GM21390 (cell line): Measurements from ENCODE around the gene KCTD18.

Experiments
- ATAC-seq: cut with Tn5 transposase; IDR thresholded peaks from one replicate; pipeline ENCODE4 v1.9.1; 2021; ENCODE audit not compliant: unreplicated experiment

KCTD18 gene

GRCh38 chr2:200509612-200510433 lies at the start of gene KCTD18:
KCTD18 (minus strand) TSS chr2:200510068; CDS start chr2:200507016, 3,052 bp downstream.
- ATAC-seq: peak; percentile 99

GRCh38 chr2:200540793-200541192 lies 30.9 kb upstream of the KCTD18 start:
- ATAC-seq: no peak

- ATAC-seq: no peak
Observed at GRCh38 chr2:200538139-200538538, 28.3 kb upstream of the KCTD18 start.

GRCh38 chr2:200534572-200534971 lies 24.7 kb upstream of the KCTD18 start:
- ATAC-seq: no peak

- no peak for ATAC-seq
Observed at GRCh38 chr2:200533754-200534153, 23.9 kb upstream of the KCTD18 start.

- no peak for ATAC-seq
Observed at GRCh38 chr2:200528228-200528627, 18.4 kb upstream of the KCTD18 start.

- peak; percentile 100 for ATAC-seq
Observed at GRCh38 chr2:200525882-200526651, 16.2 kb upstream of the KCTD18 start, which contains the start of gene SGO2. SGO2 (plus strand) TSS chr2:200526207; CDS start chr2:200532976, 6,769 bp downstream.

- ATAC-seq: no peak
Observed at GRCh38 chr2:200525551-200525881, 15.6 kb upstream of the KCTD18 start.

GRCh38 chr2:200525066-200525465 lies 15.2 kb upstream of the KCTD18 start:
- no peak for ATAC-seq

GRCh38 chr2:200523604-200524003 lies 13.7 kb upstream of the KCTD18 start:
- ATAC-seq: no peak

GRCh38 chr2:200523158-200523557 lies 13.3 kb upstream of the KCTD18 start:
- no peak for ATAC-seq

GRCh38 chr2:200515155-200515554 lies 5.3 kb upstream of the KCTD18 start:
- ATAC-seq: no peak

GRCh38 chr2:200509235-200509611 lies 645 bp downstream of the KCTD18 start:
- peak; percentile 8 for ATAC-seq

GRCh38 chr2:200507179-200507578 lies 2.7 kb downstream of the KCTD18 start:
- no peak for ATAC-seq

- ATAC-seq: no peak
Observed at GRCh38 chr2:200506679-200507078, 3.2 kb downstream of the KCTD18 start.

- no peak for ATAC-seq
Observed at GRCh38 chr2:200502196-200502595, 7.7 kb downstream of the KCTD18 start.

GRCh38 chr2:200498402-200499162 lies 11.3 kb downstream of the KCTD18 start:
- no peak for ATAC-seq

- no peak for ATAC-seq
Observed at GRCh38 chr2:200496696-200497095, 13.2 kb downstream of the KCTD18 start.

- ATAC-seq: no peak
Observed at GRCh38 chr2:200494048-200494447, 15.8 kb downstream of the KCTD18 start.

GRCh38 chr2:200492656-200493055 lies 17.2 kb downstream of the KCTD18 start:
- ATAC-seq: no peak

- no peak for ATAC-seq
Observed at GRCh38 chr2:200490001-200490400, 19.9 kb downstream of the KCTD18 start.
